ENCODE measurements around the gene ZNF32. TPM values are rescaled to one million over a fixed set of nuclear protein-coding genes. Genes with fewer than 3 reads are reported as not detected.
A peak's percentile ranks its signal among the peaks of the same experiment; 100 is the strongest.

Gene ZNF32
- total and polyA plus RNA-seq, 7 donors, result 21.3 to 108 (median 72.1) TPM

DNA sequence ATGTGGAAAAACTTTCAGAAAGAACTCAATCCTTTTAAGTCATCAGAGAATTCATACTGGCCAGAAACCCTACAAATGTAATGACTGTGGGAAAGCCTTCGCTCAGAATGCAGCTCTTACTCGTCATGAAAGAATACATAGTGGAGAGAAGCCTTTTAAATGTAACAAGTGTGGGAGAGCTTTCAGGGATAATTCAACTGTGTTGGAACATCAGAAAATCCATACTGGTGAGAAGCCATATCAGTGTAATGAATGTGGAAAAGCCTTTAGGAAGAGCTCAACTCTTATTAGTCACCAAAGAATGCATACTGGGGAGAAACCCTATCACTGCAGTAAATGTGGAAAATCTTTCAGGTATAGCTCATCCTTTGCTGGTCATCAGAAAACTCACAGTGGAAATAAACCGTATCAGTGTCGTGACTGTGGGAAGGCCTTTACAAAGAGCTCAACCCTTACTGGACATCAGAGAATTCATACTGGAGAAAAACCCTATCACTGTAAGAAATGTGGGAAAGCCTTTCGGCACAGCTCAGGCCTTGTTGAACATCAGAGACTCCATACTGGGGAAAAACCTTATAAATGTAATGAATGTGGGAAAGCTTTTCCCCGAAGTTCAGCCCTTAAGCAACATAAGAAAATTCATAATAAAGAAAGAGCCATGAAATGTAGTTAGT is 31.8 kb downstream of the ZNF32 start:
- TF ChIP-seq POLR2AphosphoS5 (IDR thresholded peaks at IDR 0.05) (no peak), POLR2A (IDR thresholded peaks at IDR 0.05) (no peak), EP300 (IDR thresholded peaks at IDR 0.05) (no peak)
- TF ChIP-seq, protein P1, sequence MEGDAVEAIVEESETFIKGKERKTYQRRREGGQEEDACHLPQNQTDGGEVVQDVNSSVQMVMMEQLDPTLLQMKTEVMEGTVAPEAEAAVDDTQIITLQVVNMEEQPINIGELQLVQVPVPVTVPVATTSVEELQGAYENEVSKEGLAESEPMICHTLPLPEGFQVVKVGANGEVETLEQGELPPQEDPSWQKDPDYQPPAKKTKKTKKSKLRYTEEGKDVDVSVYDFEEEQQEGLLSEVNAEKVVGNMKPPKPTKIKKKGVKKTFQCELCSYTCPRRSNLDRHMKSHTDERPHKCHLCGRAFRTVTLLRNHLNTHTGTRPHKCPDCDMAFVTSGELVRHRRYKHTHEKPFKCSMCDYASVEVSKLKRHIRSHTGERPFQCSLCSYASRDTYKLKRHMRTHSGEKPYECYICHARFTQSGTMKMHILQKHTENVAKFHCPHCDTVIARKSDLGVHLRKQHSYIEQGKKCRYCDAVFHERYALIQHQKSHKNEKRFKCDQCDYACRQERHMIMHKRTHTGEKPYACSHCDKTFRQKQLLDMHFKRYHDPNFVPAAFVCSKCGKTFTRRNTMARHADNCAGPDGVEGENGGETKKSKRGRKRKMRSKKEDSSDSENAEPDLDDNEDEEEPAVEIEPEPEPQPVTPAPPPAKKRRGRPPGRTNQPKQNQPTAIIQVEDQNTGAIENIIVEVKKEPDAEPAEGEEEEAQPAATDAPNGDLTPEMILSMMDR (IDR thresholded peaks at IDR 0.05), result no peak

GRCh38 chr10:43610636-43611035 is 38.0 kb downstream of the ZNF32 start:
- no peak overlapping the region for H3K4me3 ChIP-seq
- peaks cover 0 to 55% (median 3%) of the 10 kb centered on the region in 4 donors for H3K36me3 ChIP-seq

More for the DNA sequence above, 31.8 kb downstream of the ZNF32 start:
- 89 to 97% methylated on average over 6 of the region's 6 CpGs for WGBS, 2 donors
- DNase-seq, result no peak
- H3K4me1 ChIP-seq, result no peaks in the 10 kb centered on the region
- no peaks in the 10 kb centered on the region for H3K27me3 ChIP-seq
- peaks cover 0 to 41% (median 6%) of the 10 kb centered on the region in 4 donors for H3K36me3 ChIP-seq
- H3K4me3 ChIP-seq, result no peak overlapping the region
- intact Hi-C loops (cut with DNase I), result no loop called here
- no peak overlapping the region for H3K27ac ChIP-seq
- H3K9me3 ChIP-seq, result peaks cover 0 to 17% (median 5%) of the 10 kb centered on the region in 4 donors

DNA sequence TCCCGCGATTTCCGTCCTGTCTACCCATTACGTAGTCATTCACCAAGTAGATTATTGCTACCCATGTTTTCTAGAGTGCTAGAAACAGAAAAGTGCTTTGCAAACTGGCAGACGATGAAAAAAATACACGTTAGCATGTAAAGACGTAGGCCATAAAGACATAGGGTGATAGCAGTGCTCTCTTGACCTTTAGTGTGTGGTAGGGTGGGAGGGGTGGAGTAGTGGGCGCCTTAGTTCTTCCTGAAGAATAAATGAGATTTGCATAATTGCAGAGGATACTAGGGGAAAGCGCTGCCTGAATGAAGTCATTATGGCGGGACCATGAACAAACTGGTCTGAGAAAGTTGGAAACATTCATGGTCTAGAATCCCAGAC is 41.5 kb downstream of the ZNF32 start:
- intact Hi-C loops (cut with DNase I), result loop anchor here (5.0 kb wide), 1 partner anchor 35 kb away; the partner anchor contains the start of gene ZNF239
- Histone ChIP-seq H3K27ac (peak overlapping the region in 1 of 4 donors; percentile 77), H3K36me3 (peaks cover 0 to 30% (median 3%) of the 10 kb centered on the region in 4 donors), H3K4me3 (peak overlapping the region in 3 of 4 donors; percentile 68 to 90 (median 80)), H3K27me3 (no peaks in the 10 kb centered on the region), H3K9me3 (no peaks in the 10 kb centered on the region), H3K4me1 (peaks cover 0 to 13% (median 8%) of the 10 kb centered on the region in 4 donors)
- TF ChIP-seq POLR2A (IDR thresholded peaks at IDR 0.05) (no peak), POLR2AphosphoS5 (IDR thresholded peaks at IDR 0.05) (no peak), EP300 (IDR thresholded peaks at IDR 0.05) (no peak)
- TF ChIP-seq, protein P1 (IDR thresholded peaks at IDR 0.05), result no peak
- no peak for DNase-seq
- WGBS, 2 donors, result 31 to 68% methylated on average over 10 of the region's 10 CpGs

More at GRCh38 chr10:43610636-43611035, 38.0 kb downstream of the ZNF32 start:
- Histone ChIP-seq H3K4me1 (peaks cover 0 to 13% (median 8%) of the 10 kb centered on the region in 4 donors), H3K9me3 (no peaks in the 10 kb centered on the region), H3K27me3 (no peaks in the 10 kb centered on the region), H3K27ac (no peak overlapping the region)
- TF ChIP-seq EP300 (IDR thresholded peaks at IDR 0.05) (no peak), POLR2AphosphoS5 (IDR thresholded peaks at IDR 0.05) (no peak)
- TF ChIP-seq, protein P1 (IDR thresholded peaks at IDR 0.05), result no peak
- no peak for DNase-seq
- intact Hi-C loops (cut with DNase I), result no loop called here

GRCh38 chr10:43606323-43607198 is 42.1 kb downstream of the ZNF32 start, which contains the start of gene ZNF485:
Gene ZNF485, plus strand, starts transcription at chr10:43606438. Its CDS starts 613 bp downstream, at chr10:43607051.
- peaks cover 0 to 13% (median 8%) of the 10 kb centered on the region in 4 donors for H3K4me1 ChIP-seq
- intact Hi-C loops (cut with DNase I), result loop anchor here (1.0 to 5.0 kb wide), 2 partner anchors 34 to 42 kb away; partner anchors contain the start of genes ZNF239 and ZNF32
- H3K27ac ChIP-seq, result peak within 1 kb of the TSS; percentile 62 to 77 (median 69)
- H3K9me3 ChIP-seq, result no peaks in the 10 kb centered on the region
- H3K4me3 ChIP-seq, result peak within 1 kb of the TSS; percentile 68 to 92 (median 85)
- DNase-seq, result peak; percentile 81
- 1 to 4% methylated on average over 58 of the region's 58 CpGs for WGBS, 2 donors
- H3K36me3 ChIP-seq, result peaks cover 0 to 28% (median 2%) of the 10 kb centered on the region in 4 donors
- H3K27me3 ChIP-seq, result no peaks in the 10 kb centered on the region
- TF ChIP-seq POLR2A (IDR thresholded peaks at IDR 0.05), result no peak
- TF ChIP-seq, protein P1 (IDR thresholded peaks at IDR 0.05), result no peak
- TF ChIP-seq EP300 (IDR thresholded peaks at IDR 0.05), result no peak
- TF ChIP-seq POLR2AphosphoS5 (IDR thresholded peaks at IDR 0.05), result peak; percentile 30 to 70 (median 60)
